Dedifferentiated amniotic fluid mesenchymal stem cell (primary cell): ENCODE measurements around the gene RAI14.

Experiments used
- DNase-seq: peaks from one replicate; pipeline ENCODE4 v3.0.0-alpha.2; 2016; ENCODE audit errors: extremely low spot score

Gene RAI14

DNA sequence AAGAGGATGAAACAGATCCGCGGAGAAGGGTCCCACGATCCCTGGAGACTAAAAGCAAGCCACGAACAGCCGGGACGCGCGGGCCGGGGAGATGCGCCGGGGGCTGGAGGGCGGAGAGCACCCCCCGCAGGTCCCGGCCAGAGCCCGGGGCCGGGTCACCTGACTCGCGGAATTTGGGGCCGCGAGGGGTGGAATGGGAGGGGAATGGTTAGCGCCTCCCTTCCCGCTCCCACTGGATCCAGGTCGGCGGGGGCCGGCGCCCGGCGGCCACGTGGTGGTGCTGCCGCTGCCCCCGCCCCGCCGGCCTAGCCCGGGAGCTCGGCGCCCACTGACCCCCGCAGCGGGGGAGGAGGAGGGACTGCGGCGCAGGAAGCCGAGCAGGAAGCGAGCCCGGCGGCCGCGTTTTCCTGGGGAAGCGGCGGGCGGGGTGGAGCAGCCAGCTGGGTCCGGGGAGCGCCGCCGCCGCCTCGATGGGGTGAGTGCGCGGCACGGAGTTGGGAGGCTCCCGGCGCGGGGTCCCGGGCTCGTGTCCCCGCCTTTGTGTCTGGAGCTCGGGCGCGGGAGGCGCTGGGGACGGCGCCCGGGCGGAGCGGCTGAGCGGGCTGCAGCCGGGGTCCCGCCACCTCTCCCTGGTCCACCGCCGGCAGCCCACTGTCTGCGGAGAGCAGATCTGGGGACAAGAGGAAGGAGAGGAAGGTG is at the start of gene RAI14:
TSS of gene RAI14 (plus strand) at position 328 of the 699 bp plus-strand sequence. CDS start 30,592 bp downstream, outside the sequence.
- peak; percentile 64 for DNase-seq

DNA sequence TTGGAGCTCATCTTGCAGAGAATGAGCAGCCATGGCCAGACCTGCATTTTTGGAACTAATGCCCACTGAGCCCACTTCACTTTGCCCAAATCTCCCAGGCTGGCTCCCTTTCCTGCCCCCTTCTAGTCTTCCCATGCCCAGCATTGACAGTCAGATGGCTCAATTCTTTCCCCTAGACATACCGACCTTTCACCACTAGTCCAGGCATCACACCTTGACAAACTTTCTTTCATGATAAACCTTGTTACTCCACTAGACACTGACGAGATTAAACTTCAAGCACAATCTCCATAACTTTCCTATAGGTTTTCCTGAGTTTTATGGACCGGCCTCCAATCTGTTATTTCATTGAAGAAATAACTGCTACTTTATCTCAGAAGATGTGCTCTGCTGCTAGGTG is 47.8 kb upstream of the RAI14 start:
- DNase-seq: no peak

DNA sequence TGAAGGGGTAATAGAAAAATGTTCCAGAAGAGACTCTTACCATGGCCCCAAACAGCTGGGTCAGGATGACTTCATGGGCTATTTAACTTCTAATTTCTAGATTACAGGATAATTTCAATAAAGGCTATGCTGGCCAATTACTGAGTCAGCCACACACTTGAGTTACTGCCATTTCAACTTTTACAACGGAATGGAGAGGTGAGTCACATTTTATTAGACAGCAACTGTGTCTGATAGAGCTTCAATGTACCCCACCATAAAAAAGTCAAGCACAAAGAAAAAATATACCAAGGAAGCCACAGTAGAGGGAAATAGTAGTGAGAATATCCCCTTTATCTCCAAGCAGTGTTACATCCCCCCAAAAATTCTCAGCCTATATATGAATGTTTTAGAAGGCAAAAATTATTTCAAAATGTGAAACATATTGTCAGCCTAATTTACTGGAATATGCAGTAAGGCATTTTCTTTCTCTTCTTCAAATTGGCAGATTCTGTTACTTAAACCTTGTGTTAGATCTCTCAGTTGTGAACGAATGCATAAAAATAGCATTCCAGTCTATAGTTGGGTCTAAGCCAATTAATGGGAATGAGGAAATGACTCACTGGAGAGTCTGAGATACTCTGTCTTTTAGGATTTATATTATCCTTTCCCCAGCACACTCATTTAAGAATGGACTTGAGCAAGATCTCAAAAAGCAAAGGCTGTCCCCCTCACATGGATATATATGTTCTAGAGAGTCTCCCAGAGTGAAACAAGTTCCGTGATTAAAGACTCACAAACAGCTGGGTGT is 47.1 kb upstream of the RAI14 start:
- DNase-seq: peak; percentile 90

DNA sequence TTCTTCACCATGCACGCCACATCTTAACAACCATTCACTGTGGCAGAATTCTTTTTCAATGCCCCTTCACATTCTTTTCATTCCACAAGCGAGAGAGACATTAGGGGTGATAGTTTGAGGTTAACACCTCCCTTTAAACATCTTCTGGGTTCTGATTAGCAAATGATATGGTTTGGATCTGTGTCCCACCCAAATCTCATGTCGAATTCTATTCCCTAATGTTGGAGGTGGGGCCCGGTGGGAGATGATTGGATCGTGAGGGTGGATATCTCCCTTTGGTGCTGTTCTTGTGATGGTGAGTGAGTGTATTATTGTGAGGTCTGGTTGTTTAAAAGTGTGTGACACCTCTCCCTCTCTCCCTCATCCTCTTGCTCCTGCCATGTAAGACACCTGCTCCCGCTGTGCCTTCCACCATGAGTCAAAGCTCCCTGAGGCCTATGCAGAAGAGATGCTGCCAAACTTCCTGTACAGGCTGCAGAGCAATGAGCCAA is 46.1 kb upstream of the RAI14 start:
- DNase-seq: no peak

DNA sequence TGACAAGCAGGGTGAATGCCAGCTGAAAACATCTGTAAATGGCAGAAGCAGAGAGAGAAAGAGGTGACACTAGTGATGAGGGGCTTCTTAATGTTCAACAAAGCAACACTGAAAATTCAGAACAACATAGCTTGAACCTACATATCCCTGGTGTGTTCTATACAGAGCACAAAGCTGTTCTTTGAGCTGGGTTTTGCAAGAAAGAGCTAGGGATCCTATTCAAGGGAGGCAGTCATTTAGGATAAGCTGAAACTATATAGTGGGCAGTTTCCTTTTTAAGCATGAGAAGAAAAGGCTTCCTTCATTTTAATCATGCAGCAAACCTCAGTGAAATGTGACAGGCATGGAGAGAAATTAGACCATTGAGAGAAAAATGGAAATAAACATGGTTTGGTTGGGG is 45.6 kb upstream of the RAI14 start:
- DNase-seq: no peak

DNA sequence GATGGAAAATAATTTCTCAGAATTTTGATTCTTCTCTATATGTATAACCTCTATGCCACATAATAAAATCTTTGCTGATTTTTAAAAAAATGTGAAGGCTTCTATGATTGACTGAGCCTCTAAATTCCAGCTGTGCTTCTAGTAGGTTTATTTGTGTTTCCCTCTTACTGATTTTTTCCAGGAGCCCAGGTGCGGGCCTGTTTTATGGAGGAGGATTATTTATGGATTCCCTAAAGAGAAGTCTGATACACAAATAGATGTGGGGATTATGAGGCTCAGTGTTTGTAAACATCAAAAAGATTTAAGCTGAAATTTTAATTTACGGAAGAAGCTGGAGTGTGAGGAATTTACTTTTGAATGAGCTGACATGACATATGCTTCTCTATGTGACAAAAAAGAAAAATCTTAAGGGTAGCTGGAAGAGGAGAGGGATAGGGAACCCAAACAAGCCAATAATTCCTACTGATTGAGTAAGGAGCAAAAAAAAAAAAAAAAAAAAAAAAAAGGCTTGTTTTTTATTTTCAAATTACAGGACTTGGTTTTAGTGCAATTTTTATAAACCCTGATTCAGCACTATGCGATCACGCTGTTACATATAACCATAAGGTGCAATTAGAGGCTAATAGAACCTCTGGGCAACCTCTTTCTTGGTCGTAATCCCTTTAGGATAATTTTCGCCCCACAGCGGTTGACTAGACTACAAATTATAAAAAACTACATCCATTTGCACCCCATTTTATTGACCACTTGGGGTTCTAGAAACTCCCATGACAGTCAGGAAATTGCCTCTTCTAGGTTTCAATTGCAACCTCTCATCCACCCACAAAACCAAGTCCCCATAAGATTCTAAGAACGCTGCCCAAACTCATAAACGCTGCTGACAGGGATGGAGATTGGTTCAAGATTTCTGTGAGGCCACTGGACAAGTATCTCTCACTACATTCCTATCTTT is 44.4 kb upstream of the RAI14 start:
- no peak for DNase-seq

DNA sequence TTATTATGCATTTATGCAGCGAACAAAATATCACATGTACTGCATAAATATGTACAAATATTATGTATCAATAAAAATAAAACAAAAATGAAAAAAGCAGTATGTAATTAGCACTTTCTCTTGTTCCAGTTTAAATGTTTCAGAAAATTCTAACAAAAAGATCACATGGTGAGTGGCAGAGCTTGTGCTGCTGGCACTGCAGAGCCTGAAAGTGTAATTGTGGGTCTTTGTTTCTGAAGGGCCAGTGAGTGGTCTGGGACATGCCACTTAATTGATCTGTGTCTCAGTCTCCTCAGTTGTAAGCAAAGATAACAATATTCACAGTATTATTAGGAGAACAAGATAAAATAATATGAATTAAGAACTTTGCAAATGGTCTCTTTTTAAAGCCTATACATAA is 39.5 kb upstream of the RAI14 start:
- DNase-seq: no peak

DNA sequence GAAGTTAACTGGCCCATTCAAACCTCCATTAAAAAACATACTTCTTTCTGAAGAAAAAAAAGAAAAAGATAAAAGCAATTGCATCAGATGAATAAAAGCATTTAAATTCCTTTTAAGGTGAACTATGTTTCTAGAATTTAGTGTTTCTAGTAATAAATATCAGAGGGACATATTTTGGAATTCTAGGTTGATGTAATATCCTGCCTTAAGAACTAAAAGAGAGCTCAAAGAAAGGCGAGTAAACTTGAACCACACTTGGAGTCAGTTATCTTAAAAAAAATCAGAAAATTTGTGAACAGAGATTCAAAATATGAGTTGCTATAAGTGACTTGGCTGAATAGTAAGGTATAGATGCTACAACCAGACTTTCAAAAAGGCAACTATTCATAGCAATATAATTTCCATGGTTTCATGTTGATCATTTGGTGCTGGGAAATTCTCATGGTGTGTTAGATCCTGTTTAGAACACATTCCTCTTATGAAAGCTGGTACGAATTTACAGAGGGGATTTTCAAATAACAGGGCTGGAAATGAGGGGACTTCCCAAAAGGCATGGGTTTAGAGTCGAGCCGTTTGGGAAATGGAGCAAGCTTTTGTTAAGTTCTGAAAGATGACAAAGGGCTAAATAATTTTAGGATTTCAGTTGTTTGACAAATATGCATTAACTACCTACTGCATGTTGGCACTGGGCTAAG is 37.6 kb upstream of the RAI14 start:
- DNase-seq: no peak

DNA sequence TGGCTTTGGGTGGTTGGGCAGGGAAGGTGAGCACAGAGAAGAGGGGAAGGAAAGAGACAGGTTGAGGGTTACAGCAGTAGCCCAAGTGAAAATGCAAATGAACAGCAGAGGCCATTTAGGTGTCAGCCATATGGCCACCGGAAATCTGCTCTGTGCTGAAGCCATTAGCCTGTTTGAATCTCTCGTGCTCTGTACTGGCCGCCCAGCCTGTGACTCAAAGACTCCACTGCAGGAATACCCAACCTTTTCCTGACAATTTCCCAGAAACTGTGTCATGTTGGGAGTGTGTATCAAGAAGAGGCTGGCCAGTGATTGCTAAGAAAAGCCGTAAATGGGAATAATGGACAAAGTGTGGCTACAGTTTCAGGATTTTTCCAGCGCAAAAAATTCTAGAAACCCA is 35.9 kb upstream of the RAI14 start:
- DNase-seq: no peak

DNA sequence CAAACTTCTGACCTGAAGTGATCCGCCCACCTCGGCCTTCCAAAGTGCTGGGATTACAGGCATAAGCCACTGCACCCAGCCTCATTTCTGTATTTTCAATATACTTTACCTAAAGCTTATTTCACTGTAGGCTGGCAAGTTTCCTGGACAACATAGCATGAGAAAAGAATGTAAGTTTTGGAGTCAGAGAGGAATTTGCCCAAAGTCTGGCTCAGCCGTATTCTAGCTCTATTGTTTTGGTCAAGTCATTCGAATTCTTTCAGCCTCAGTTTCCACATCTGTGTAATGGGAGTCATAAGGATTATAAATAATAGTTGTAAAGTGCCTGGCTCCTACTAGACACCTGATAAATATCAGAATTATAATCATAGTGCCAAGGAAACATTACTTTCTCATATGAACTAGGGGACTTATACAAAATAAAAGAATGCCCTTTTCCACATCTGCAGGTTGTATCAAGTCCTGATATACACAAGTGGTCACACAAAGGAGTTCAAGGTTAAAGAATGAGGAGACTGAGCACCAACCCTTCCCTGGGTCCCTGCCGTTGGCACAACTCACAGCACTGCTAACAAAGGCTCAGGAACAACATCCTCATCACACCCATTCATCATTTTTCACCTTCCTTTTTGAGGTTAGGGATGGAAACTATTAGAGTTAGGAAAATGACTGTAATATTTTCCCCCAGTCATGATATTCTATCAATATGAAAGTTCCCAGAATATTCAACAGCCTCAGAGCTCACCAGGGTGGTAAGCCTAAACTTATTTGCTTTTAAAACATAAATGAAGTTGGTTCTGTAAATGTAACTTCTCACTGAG is 34.6 kb upstream of the RAI14 start:
- DNase-seq: peak; percentile 85

DNA sequence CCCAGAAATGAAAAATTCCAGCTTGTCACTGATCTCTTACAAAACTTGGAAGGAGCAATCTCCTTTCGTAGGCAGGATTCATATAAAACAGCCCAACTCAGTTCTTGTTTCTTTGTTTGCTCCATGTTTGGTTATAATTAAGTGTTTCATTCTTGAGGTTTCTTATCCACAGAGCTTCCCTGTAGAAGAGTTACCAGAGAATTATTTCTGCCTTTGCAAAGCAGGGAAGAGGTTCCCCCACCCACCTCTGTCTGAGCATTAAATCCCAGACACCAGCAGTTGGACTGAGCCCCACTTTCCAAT is 34.1 kb upstream of the RAI14 start:
- DNase-seq: peak; percentile 91

DNA sequence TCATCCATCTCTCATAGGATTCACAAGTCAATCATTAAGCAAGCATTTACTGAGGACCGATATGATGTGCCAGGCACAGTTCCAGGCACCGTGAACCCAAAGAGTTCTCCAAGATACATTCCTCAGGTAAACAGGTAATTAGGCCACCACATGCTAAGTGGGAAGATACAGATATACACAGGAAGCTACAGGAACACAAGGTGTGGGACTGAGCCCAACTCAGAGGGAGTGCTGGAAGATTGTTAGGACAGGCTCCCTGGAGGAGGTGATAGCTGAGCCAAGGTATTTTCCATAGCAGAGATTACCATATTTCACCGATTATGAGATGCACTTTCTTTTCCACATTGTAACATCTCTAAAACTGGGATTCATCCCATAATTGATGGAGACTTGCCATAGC is 31.4 kb upstream of the RAI14 start:
- no peak for DNase-seq

DNA sequence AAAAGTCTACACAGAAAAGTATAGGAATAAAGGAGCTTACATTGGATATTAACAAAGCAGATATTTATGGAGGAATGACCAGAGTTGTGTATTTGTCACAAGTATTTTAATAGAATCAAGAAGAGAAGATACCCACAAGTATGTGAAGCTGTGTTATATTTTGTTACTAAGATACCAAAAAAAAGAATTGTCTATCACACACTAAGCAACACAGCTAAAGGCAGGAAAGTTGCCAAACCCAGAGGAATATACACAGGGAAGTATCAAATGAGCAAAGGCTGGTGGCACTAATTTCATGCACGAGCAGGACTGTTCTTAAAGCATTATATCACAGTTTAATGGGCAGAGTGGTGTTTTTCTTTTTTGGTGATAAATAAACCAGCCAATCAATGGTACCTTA is 30.9 kb upstream of the RAI14 start:
- no peak for DNase-seq

DNA sequence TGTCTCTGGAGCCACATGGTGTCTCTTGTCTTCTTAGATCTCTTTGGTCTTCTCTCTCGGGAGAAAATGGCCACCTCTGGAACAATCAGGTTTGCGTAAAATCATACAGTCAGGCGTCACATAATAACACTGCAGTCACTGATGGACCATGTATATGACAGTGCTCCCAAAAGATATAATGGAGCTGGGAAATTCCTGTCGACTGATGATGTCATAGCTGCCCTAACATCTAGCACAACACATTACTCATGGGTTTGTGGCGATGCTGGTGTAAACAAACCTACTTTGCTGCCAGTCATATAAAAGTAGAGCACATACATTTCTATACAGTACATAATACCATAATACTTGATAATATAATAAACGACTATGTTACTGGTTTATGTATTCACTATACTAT is 30.1 kb upstream of the RAI14 start:
- DNase-seq: peak; percentile 77

DNA sequence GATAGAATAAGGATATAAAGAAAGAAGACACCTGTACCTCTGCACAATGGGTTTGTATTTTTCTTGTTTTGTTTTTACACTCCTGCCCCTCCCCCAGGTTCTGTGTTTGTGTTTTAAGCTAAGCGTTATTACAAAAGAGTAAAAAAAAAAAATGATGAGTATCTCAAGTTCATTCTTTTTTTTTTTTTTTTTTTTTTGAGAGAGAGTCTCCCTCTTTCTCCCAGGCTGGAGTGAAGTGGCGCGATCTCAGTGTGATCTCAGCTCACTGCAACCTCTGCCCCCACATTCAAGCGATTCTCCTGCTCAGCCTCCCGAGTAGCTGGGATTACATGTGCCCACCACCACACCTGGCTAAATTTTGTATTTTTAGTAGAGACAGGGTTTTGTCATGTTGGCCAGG is 29.4 kb upstream of the RAI14 start:
- DNase-seq: no peak

DNA sequence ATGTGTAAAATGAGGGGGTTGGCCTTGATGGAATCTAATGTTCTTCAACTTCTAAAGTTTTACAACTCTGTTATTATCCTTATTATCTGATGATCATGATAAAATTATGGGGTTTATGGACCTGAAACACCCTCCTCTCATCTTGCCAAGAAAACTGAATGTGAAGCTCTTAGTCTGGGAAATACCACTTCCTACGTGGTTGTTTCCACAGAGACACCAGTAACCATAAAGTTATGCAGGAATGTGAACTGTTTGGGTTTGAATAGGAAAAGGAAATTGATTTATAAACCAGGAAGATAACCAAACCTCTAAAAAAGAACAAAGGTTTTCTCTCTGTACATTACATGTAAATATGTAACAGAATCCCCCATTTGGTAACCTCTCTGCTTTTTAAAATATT is 28.3 kb upstream of the RAI14 start:
- peak; percentile 58 for DNase-seq

DNA sequence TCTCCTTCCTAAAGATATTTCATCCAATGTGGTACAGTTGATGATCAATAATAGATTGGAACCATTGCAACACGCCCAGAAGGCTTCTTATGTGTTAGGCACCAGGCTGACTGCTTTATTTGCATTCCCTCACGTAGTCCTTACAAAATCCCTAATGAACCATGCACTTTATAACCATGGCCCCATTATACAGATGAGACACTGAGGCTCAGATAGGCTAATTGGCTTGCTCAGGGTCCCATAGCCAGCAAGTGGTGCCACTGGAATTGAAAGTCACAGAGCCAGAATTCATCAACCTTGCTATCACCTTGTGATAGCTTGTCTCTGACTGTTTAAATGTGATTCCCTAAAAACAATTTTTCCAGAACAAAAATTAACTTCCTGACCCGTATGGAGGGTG is 27.8 kb upstream of the RAI14 start:
- DNase-seq: no peak

DNA sequence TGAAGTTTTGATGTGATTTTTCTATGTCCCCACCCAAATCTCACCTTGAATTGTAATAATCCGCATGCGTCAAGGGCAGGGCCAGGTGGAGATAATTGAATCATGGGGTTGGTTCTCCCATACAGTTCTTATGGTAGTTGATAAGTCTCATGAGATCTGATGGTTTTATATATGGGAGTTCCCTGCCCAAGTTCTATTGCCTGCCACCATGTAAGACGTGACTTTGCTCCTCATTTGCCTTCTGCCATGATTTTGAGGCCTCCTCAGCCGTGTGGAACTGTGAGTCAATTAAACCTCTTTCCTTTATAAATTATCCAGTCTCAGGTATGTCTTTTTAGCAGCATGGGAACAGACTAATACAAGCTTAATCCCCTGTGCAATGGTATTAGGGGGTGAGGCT is 25.5 kb upstream of the RAI14 start:
- DNase-seq: no peak

DNA sequence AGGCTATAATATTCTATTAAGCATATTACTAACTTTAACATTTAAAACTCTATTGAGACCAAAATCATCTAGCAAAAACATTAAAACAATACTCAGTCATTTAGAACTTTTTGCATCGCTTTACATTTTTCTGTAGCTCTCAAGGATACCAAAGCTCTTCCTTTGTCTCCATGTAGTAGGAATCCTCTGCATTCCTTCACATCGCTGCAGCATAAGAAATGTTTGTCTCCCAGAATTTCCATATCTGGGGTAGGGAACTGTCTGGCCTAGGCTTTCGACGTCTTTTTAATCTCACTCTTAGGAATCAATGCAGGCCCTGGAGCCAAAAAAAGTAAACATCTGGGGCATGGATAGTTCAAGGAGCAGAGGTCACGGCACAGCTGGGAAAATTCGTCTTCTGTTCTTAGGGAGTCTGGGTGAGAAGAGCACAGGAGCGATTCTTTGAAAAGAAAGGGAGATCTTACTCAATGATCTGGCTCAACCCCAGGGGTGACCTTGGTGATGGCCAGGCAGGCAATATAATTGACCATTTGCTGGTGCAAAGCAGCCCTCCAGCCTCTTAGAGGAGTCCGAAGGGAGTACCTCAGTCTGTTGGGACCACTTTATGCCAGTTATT is 23.2 kb upstream of the RAI14 start:
- no peak for DNase-seq

DNA sequence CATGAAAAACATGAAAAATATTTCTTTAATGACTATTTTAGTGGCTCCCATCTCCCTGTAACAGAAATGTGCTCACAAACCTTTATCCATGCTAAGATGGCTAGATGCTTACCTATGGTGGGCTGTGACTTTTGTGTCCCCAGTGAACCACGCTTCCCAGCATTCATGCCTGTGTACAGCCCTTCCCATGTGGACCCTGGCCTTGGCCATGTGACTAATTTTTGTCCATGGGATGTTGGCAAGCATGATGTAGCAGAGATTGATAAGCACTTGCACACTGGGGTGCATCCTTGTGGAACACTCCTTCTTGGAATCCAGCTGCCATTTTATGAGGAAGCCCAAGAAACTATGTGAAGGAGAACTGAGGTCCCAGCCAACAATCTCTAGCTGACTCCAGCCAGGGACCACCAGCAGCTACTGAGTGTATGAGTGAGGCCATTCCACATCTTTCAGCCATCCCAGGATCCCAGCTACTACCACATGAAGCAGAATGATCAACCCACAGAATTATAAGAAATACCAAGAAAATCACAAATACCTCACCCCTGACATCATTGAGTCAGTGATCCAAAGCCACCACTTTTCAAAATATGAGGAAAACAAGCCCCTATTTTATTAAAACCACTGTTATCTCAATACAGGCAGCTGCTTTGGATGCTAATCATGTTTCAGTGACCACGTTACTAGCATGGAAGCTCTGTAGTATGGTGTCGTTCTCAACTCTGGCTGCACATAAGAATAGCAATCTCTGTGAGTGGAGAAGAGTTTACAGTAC is 16.1 kb upstream of the RAI14 start:
- peak; percentile 52 for DNase-seq
